H9 (cell line): ENCODE data around the gene THSD7A. TPM values are rescaled to one million over a fixed set of nuclear protein-coding genes. Genes with fewer than 3 reads are reported as not detected.

Source experiments
- DNase-seq: peaks from one replicate; pipeline ENCODE4 v3.0.0-alpha.2; 2017
- H2AFZ ChIP-seq: one replicate; pipeline ENCODE4 v1.6.1; 2013; ENCODE audit warnings: mild to moderate bottlenecking, low read length, control low read depth, moderate library complexity
- H2AK5ac ChIP-seq: 2 replicates; pipeline ENCODE4 v1.6.1; 2013; ENCODE audit warnings: low read length, control low read depth, mixed read lengths; ENCODE audit not compliant: insufficient read length
- H2BK120ac ChIP-seq: one replicate; pipeline ENCODE4 v1.6.1; 2013; ENCODE audit warnings: low read depth, mild to moderate bottlenecking, low read length, control low read depth, inconsistent platforms; ENCODE audit not compliant: poor library complexity, severe bottlenecking
- H2BK12ac ChIP-seq: 2 replicates; pipeline ENCODE4 v1.6.1; 2013; ENCODE audit warnings: low read length, control low read depth, mixed read lengths, low read depth; ENCODE audit not compliant: insufficient read length
- H2BK15ac ChIP-seq: 2 replicates; pipeline ENCODE4 v1.6.1; 2013; ENCODE audit warnings: low read depth, low read length, control low read depth
- H2BK20ac ChIP-seq: one replicate; pipeline ENCODE4 v1.6.1; 2013; ENCODE audit warnings: low read depth, mild to moderate bottlenecking, low read length, control low read depth, inconsistent platforms; ENCODE audit not compliant: poor library complexity, severe bottlenecking
- H2BK5ac ChIP-seq: 2 replicates; pipeline ENCODE4 v1.6.1; 2013; ENCODE audit warnings: low read length, control low read depth, mixed read lengths; ENCODE audit not compliant: insufficient read length
- H3K14ac ChIP-seq: 2 replicates; pipeline ENCODE4 v1.6.1; 2013; ENCODE audit warnings: low read length, control low read depth; ENCODE audit not compliant: insufficient read depth
- H3K18ac ChIP-seq: 2 replicates; pipeline ENCODE4 v1.6.1; 2013; ENCODE audit warnings: low read depth, mild to moderate bottlenecking, mixed read lengths, low read length, control low read depth; ENCODE audit not compliant: insufficient read length
- H3K23ac ChIP-seq: 2 replicates; pipeline ENCODE4 v1.6.1; 2013; ENCODE audit warnings: low read length, control low read depth, mixed read lengths, low read depth; ENCODE audit not compliant: insufficient read length
- H3K23me2 ChIP-seq: 2 replicates; pipeline ENCODE4 v1.6.1; 2013; ENCODE audit warnings: low read depth, mild to moderate bottlenecking, mixed read lengths, low read length, control low read depth; ENCODE audit not compliant: insufficient read length, poor library complexity, severe bottlenecking
- H3K27ac ChIP-seq: 2 replicates; pipeline ENCODE4 v1.5.1; 2013; ENCODE audit warnings: low read length, control low read depth, mixed read lengths, low read depth; ENCODE audit not compliant: insufficient read length
- H3K27me3 ChIP-seq: 2 replicates; pipeline ENCODE4 v1.6.1; 2013; ENCODE audit warnings: low read length, control low read depth, inconsistent platforms; ENCODE audit not compliant: insufficient read depth
- H3K4ac ChIP-seq: 2 replicates; pipeline ENCODE4 v1.6.1; 2013; ENCODE audit warnings: low read depth, mild to moderate bottlenecking, control low read depth, inconsistent platforms, low read length, moderate library complexity
- H3K4me1 ChIP-seq: 2 replicates; pipeline ENCODE4 v1.6.1; 2013; ENCODE audit warnings: low read length, control low read depth, inconsistent platforms; ENCODE audit not compliant: insufficient read depth
- H3K4me2 ChIP-seq: 2 replicates; pipeline ENCODE4 v1.6.1; 2013; ENCODE audit warnings: low read length, control low read depth, mixed read lengths; ENCODE audit not compliant: insufficient read length, insufficient read depth
- H3K56ac ChIP-seq: 2 replicates; pipeline ENCODE4 v1.6.1; 2013; ENCODE audit warnings: low read depth, mild to moderate bottlenecking, mixed read lengths, low read length, control low read depth; ENCODE audit not compliant: insufficient read length
- H3K79me1 ChIP-seq: 2 replicates; pipeline ENCODE4 v1.6.1; 2013; ENCODE audit warnings: low read depth, mild to moderate bottlenecking, moderate library complexity, low read length, control low read depth, inconsistent platforms; ENCODE audit not compliant: insufficient read depth, poor library complexity, severe bottlenecking
- H3K79me2 ChIP-seq: 2 replicates; pipeline ENCODE4 v1.6.1; 2013; ENCODE audit warnings: low read length, control low read depth, inconsistent platforms; ENCODE audit not compliant: insufficient read depth
- H3K9ac ChIP-seq: 2 replicates; pipeline ENCODE4 v1.6.1; 2013; ENCODE audit warnings: low read length, control low read depth, mixed read lengths; ENCODE audit not compliant: insufficient read length; ENCODE audit errors: extremely low read depth
- H3K9me3 ChIP-seq: one replicate; pipeline ENCODE4 v1.6.1; 2013; ENCODE audit warnings: low read depth, low read length, inconsistent platforms; ENCODE audit not compliant: control insufficient read depth
- H3T11ph ChIP-seq: one replicate; pipeline ENCODE4 v1.6.1; 2013; ENCODE audit warnings: mild to moderate bottlenecking, low read length, control low read depth, inconsistent platforms
- H4K20me1 ChIP-seq: one replicate; pipeline ENCODE4 v1.6.1; 2013; ENCODE audit not compliant: control insufficient read depth, insufficient read length, insufficient read depth
- H4K5ac ChIP-seq: 2 replicates; pipeline ENCODE4 v1.6.1; 2013; ENCODE audit warnings: low read depth, mild to moderate bottlenecking, mixed read lengths, low read length, control low read depth; ENCODE audit not compliant: insufficient read length
- H4K8ac ChIP-seq: replicated peaks from 2 replicates; pipeline ENCODE4 v1.6.1; 2013; ENCODE audit warnings: low read length, control low read depth, mixed read lengths, low read depth; ENCODE audit not compliant: insufficient read length
- H4K91ac ChIP-seq: 2 replicates; pipeline ENCODE4 v1.6.1; 2013; ENCODE audit warnings: low read depth, mild to moderate bottlenecking, moderate library complexity, mixed read lengths, low read length, control low read depth; ENCODE audit not compliant: insufficient read length
- H3K27ac Mint-ChIP-seq, 3 experiments: 2 replicates in 2 of 3; 3 replicates in 1 of 3; pipeline ENCODE4 v1.8.0; 2020 to 2021; ENCODE audit warnings: mixed read lengths in 3 of 3, mild to moderate bottlenecking in 1 of 3, moderate library complexity in 1 of 3
- H3K27me3 Mint-ChIP-seq: 2 replicates; pipeline ENCODE4 v1.8.0; 2021; ENCODE audit warnings: low read depth, mild to moderate bottlenecking, moderate library complexity, mixed read lengths
- H3K36me3 Mint-ChIP-seq, 3 experiments: 2 replicates in 2 of 3; 3 replicates in 1 of 3; pipeline ENCODE4 v1.8.0; 2020 to 2021; ENCODE audit warnings: low read depth in 3 of 3, mixed read lengths in 3 of 3; ENCODE audit not compliant: insufficient read depth in 1 of 3
- H3K4me1 Mint-ChIP-seq, 2 experiments: 2 replicates each; pipeline ENCODE4 v1.8.0; 2020; ENCODE audit warnings: mixed read lengths in 2 of 2
- H3K4me3 Mint-ChIP-seq, 2 experiments: 2 replicates in 1 of 2; 3 replicates in 1 of 2; pipeline ENCODE4 v1.8.0; 2020 to 2021; ENCODE audit warnings: mild to moderate bottlenecking in 2 of 2, mixed read lengths in 2 of 2, moderate library complexity in 1 of 2
- H3K9me3 Mint-ChIP-seq, 2 experiments: 2 replicates in 1 of 2; 3 replicates in 1 of 2; pipeline ENCODE4 v1.8.0; 2020; ENCODE audit warnings: mild to moderate bottlenecking in 2 of 2, mixed read lengths in 2 of 2, moderate library complexity in 1 of 2
- CTCF ChIP-seq: fragments of 200-600 bp; sonication (generic); conservative IDR thresholded peaks from 3 replicates; pipeline ENCODE4 v1.8.0; 2021; ENCODE audit warnings: antibody characterized with exemption, mild to moderate bottlenecking
- WGBS: extraction: QIAGEN DNeasy Blood & Tissue Kit; methylation state at CpG from one replicate; pipeline ENCODE4 v1.1.7; 2013; ENCODE audit warnings: missing lambda C conversion rate, low lambda C conversion rate, mixed read lengths; ENCODE audit not compliant: insufficient read length; ENCODE audit errors: extremely low coverage; 5-methylcytosine and 5-hydroxymethylcytosine counted together
- total RNA-seq: library from RNA; stranded (reverse); gene quantifications from 2 replicates; pipeline ENCODE4 v1.2.1, GENCODE V29; 2021

The THSD7A gene
- total RNA-seq, 1 experiment from 2014 or later: 0.42 TPM

DNA sequence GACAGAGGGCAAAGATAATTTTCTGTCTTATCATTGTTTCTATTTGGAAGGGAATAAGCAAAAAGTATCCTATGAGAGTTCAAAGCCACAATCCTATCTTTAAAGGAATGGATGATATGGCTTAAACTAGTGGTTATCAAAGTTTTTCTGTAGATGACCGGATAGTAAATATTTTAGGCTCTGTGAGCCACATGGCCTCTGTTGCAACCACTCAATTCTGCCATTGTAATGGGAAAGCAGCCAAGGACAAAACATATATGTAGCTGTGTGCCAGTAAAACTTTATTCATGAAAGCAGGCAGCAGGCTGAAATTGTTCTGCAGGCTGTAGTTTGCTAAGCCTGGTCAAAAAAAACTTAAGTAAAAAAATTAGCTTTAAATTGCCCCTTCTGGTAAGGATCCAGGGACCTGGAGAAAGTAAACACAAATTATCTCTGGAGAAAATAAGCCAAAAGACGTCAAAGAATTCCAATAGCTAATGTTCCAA, 73.3 kb downstream of the THSD7A start:
- no peaks in the 10 kb centered on the region for H3K79me2 ChIP-seq
- H2BK20ac ChIP-seq: no peak overlapping the region
- no peak overlapping the region for H3K27ac ChIP-seq
- no peak for TF ChIP-seq CTCF
- no peaks in the 10 kb centered on the region for H3K23me2 ChIP-seq
- no peak overlapping the region for H3K9ac ChIP-seq
- no peak overlapping the region for H3T11ph ChIP-seq
- H4K8ac ChIP-seq: no peak overlapping the region
- no peaks in the 10 kb centered on the region for H3K79me1 ChIP-seq
- no peak overlapping the region for H2BK15ac ChIP-seq
- no peak overlapping the region for H2BK5ac ChIP-seq
- no peak overlapping the region for H3K4me2 ChIP-seq
- H3K27me3 ChIP-seq: no peaks in the 10 kb centered on the region
- no peak overlapping the region for H3K4me3 Mint-ChIP-seq
- no peaks in the 10 kb centered on the region for H3K9me3 ChIP-seq
- WGBS: no CpG with 5 or more reads among the region's 2 CpGs
- H3K9me3 Mint-ChIP-seq: no peaks in the 10 kb centered on the region; a peak in 1 of 5 replicates
- H4K5ac ChIP-seq: no peak overlapping the region
- H2AFZ ChIP-seq: no peak overlapping the region
- H3K18ac ChIP-seq: no peak overlapping the region
- no peak overlapping the region for H3K4ac ChIP-seq
- no peak overlapping the region for H2BK12ac ChIP-seq
- no peaks in the 10 kb centered on the region for H4K20me1 ChIP-seq
- no peak overlapping the region for H3K56ac ChIP-seq
- DNase-seq: no peak
- H2BK120ac ChIP-seq: no peak overlapping the region
- no peaks in the 10 kb centered on the region for H3K27me3 Mint-ChIP-seq
- no peaks in the 10 kb centered on the region for H3K36me3 Mint-ChIP-seq
- no peak overlapping the region for H2AK5ac ChIP-seq
- H3K14ac ChIP-seq: no peak overlapping the region
- H3K27ac Mint-ChIP-seq: no peak overlapping the region; a peak in 1 of 7 replicates
- H3K23ac ChIP-seq: no peak overlapping the region
- H3K4me1 ChIP-seq: no peaks in the 10 kb centered on the region
- H3K4me1 Mint-ChIP-seq: no peaks in the 10 kb centered on the region
- no peak overlapping the region for H4K91ac ChIP-seq
